Suppressor macrophage (primary cell): ENCODE data around the gene LENG1.
A peak's percentile ranks its signal among the peaks of the same experiment; 100 is the strongest.

Experiments used
- DNase-seq, 4 experiments: peaks; one replicate each; pipeline ENCODE4 v3.0.0-alpha.2; 2020 to 2022

Gene LENG1

DNA sequence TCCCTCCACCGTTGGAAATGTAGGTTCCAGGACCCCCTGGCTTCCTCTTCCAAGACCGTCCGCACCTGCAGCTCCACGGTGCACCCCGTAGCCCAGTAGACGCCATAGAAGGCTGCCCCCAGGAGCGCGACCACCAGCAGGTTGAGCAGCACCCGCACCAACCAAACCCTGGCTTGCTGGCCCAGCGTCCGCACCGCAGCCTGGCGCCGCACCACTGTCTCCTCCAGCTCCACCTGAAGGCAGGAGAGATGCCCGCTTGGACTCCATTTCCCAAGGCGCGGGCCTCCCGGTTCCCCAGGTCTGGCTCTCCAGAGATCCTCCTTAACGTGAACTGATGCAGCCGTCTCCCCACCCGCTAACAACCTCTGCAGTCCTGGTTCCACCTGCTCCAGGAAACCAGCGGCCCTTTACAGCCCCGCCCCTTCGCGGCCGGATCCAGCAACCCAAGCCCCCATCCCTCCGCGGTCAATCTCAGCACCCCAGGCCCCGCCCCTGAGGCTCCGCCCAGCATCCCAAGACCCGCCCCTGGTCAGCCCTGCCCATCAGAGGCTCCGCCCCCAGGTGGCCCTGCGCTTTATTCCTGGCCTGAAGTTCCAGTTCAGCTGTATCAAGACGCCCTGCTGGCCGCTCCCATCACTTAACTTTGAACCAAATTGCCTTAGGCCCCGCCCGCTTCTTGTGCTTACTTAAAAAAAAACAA lies 5.0 kb upstream of the LENG1 start:
- DNase-seq, result peak; percentile 47 to 87 (median 64)

DNA sequence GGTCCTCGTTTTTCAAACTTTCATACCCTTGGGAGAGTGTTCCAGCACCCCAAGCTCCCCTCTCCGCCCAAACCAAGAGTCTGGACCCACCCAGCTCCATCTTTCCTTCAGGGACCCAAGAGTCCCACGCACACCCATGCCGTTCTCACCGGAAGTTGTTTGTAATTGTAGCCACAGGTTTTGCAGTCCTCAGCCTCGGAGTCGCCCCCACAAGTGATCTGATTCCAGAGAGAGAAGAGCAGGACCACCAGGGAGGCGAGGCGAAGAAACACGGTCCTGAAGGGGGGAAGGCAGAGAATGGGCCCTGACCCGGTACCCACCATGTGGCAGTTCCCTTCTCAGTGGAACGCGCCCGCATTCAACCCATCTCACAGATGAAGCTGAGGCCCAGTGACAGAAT lies 3.4 kb upstream of the LENG1 start:
- no peak for DNase-seq

DNA sequence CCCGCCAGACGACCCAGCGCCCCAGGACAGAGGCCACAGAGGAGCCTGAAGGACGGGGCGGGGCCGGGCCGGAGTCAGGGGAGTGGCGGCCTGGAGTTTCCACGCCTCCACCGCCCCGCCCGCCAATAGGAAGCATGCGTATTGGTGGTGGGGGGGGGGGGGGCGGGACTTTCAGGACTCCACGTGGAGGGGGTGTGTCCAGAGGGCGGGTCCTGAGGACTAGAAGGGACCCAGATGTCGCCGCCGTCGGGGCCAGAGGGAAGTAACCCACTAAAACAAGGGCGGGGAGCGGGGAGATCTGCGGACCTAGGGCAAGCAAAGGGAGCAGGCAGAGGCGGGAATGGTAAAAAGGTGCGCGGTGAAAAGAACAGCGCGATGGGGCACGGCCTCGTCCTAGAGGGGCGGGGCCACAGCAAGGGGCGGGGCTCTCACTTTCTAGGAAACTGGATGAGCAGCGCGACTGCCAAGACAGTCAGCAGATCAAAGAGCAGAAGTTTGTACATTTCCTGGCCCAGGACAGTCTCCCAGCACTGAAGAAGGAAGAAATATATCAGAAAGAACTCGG lies 2.8 kb upstream of the LENG1 start:
- peak; percentile 91 to 97 (median 94) for DNase-seq

DNA sequence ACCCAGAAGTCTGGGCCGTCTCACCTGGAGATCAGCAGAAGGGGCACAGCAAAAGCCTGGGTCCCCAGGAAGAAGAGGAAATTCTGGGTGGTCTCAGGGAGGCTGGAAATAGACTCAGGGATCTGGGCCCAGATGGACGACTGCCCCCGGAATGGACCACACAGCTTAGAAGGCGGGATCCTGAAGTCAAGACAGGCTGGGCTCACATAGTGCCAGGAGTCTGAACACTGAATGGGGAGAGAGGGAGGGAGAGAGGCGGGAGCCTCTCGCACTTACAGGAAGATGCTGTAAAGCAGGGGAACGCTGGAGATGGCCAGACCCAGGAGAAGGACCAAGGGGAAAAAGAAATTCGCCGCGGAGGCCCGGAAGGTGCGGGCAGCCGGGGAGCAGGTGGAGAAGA lies 1.3 kb upstream of the LENG1 start:
- DNase-seq, result no peak

DNA sequence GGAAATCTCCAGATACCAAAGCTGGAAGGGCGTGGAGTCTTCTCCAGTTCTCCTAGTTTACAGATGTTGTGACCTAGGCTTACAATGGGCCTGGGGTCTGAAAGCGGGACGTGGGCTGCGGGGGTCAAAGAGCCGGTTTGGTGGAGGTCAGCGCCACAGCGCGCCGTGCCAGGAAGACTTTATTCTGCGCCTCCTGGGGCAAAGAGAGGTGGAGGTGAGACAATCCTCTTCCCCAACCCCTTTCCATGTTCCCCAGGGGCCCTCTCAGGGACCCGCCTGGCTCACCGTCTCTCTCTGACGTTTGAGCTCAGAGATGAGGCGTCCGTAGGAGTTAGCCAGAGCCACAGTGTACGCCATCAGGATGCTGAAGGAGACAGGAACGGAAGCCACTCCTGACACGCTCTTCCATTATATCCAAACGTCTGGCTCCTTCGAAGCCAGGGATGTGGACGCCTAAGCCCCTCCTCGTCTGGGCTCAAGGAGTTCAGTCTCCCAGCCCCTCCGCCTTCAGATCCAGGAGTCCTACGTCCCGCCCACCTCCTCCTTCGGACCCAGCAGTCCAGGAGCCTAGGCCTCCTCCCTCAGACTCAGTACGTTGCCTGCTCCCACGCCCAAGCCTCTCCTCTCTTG lies 776 bp upstream of the LENG1 start:
- DNase-seq, result peak in 3 of 4 experiments; percentile 29 to 39 (median 31)

DNA sequence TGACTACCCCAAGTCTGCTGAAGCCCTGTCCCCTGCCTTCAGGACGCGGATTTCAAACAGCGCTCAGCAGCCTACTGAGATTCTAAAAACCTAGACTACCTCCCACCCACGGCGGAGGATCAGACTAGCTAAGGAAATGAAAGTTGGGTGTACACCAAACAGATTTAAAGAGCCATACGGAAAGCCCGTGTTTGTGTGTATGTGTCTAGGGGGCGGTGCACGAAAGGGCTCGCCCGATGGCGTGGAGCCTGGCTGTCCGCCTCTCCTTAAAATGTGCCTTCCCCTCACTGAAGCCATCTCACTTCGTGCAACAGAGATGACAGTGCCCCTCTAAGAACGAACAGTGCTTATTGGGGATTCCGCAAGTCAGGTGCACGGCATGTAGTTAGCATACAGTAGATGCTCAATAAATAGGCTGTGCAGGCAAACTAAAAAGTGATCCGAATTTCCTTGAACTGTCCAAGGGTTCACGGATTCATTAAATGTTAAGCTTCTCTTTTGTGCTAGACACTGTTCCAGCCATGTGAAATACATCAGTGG lies 639 bp downstream of the LENG1 start:
- peak; percentile 21 to 60 (median 45) for DNase-seq

DNA sequence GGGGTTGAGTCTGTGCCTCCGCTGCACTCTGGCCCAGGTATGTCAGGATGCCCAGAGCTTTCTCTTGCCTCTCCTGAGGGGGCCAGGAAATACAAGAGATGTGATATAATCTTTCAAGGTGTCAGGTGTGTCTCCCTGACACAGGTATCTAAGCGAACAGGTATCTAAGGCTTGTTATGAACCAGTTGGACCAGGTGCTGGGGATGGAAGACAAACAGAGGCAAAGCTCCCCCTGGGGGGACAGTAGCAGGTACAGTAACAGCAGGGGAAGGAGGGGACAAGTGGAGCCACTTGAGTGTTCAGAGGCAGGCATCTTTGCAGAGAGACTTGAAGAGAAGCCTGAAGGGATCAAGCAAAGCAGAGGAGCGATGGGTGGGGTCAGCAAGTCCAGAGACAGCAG lies 2.6 kb downstream of the LENG1 start:
- no peak for DNase-seq

DNA sequence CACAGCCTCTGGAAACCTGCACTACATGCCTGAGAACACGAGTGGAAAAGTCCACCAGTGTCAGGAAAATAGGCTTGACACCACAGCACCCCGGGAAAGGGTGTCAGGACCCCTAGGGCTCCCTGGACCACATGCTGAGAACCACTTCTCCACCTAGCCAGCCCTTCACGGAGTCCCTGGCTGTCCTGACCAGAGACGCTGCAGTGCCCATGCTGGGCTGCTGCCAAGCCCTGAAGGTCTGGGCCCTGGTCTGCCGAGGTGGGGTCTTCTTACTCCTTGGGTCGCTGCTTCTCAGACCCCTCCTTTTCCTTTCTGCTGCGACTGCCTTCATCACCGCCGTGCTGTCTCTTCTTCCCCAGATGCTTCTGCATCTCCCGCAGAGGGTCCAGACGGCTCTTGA lies 3.0 kb downstream of the LENG1 start:
- no peak for DNase-seq

DNA sequence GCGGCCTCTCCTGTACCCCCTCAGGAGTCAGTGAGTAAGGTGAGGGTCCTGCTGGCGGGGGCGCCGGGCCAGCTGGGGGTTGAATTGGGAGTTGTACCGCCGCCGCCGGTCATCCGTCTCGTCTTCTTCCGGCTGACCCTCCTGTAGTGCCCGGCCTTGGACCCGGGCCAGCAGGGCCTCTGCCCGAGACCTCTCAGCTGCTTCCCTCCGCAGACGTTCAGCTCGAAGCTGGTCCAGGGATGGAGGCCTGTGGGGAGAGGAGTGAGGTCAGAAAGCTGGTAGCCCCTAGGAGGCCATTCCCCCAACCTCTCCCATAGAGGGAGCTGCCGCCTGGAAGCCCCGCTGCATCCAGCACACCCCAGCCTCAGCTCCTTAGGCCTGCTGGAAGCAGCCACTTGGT lies 3.8 kb downstream of the LENG1 start:
- no peak for DNase-seq

DNA sequence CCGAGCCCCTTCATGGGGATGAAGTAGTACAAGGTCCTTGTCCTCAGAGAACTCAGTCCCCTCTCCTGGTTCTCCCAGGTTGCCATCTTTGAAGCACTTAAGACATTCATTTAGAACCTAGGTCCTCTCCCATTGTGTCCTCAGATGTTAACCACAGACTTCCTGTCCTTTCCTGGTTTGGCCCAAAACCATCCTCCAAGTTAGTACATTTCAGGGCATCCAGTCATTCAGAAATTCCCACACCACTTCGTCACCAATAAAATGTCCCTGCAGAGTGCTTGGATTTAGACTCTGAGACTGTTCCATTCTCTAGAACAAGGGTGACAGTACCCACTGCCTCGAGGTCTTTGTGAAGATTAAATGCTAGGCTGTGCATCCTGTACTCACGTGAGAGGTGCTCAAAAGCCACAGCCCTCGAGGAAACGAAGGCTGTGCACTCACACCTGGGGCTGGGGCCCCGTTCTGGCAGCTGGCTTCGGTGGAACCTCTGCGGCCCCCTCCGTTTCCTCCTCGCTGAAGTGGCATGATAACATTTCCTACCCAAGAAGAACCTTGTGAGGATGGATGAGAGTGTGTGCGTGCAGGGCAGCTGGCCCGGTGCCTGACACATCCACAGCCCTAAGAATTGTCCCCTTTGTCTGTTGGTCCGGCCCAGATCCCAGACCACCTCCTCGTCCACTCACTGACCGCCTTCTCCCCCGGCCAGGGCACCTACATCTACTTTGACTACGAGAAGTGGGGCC lies 4.7 kb downstream of the LENG1 start:
- DNase-seq, result no peak

DNA sequence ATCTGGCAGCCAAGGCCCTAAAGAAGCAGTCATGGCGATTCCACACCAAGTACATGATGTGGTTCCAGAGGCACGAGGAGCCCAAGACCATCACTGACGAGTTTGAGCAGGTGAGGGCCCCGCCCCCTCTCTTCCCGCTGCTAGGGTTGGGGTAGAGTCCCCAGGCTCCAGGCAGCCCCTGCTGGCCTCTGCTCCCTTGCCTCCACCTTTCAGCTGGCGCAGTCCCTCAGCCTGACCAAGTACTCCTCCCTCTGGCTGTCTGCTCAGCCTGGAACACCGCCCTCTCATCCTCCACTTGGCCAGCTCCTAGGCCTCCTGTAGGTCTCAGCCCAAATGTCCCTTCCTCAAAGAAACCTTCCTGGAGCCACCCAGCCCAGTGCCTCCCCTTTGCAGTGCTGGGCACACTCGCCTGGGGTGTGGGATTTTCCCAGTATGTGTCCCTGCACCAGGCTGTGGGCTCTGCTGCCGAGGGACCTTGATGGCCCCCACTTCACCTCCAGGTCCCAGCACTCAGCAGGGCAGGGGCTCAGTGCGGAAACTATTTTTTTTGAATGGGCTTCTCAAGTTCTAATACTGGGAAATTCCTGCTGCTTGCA lies 5.7 kb downstream of the LENG1 start:
- DNase-seq, result no peak

DNA sequence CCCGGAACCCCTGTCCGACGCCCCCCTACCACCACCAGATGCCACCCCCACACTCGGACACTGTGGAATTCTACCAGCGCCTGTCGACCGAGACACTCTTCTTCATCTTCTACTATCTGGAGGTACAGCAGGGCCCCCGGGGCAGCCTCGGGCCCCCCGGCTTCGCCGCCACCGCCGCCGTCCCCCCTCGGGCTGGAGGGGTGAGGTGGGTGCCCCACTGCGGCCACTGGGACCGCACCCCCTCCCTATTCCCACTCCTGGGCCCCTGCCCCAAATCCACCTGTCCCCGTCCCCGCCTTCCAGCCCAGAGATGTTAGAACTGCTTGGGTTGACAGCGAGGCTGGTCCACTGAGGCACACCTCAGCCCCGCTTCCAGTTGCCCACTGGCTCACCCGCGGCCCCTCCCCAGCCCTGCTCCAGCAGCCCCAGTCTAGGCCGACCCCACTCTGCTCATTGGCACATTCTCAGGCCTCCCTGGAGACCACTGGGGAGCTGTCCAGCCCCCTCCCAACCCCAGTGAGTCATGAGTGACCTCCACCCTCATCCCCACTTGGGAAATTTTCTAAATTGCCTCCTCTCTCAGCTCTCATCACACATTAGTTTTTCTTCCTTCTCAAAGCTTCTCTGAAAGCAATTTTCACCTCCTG lies 6.5 kb downstream of the LENG1 start:
- DNase-seq, result no peak

DNA sequence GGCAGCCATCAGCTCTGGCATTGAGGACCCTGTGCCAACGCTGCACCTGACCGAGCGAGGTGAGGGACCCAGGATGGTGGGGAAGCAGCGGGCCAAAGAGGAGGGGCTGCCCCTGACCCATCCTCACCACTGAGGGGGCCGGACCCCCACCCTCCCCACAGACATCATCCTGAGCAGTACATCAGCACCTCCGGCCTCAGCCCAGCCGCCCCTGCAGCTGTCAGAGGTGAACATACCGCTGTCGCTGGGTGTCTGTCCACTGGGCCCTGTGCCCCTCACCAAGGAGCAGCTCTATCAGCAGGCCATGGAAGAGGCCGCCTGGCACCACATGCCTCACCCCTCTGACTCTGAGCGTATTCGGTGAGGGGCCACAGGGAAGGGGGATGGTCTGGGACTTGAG lies 7.3 kb downstream of the LENG1 start:
- no peak for DNase-seq

DNA sequence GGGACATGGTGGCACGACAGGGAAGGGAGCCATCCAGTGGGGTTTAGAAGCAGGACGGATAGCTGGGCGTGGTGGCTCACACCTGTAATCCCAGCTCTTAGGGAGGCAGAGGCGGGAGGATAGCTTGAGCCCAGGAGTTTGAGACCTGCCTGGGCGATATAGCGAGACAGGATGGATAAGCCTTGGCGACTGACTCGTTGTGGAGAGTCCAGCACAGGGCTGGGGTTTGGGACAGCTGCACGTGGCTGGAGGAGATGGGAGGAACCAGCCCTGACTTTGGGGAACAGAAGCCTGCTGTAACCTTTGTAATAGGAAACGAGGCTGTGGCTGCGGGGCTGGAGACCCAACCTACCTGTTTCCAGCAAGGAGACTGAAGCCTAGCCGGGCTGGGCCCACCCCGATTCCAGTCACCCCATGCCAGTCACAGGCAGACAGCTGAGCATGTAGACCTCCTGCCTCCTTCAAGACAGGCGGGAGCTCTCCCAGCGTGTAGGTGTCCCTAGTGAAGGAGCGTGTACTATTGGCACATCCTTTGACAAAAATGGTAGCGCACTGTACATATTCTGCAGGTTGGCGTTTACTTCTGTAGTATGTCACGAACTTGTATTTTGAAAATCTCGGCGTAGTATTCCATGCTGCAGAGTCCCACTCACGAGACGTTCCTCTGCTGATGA lies 8.0 kb downstream of the LENG1 start:
- no peak for DNase-seq

DNA sequence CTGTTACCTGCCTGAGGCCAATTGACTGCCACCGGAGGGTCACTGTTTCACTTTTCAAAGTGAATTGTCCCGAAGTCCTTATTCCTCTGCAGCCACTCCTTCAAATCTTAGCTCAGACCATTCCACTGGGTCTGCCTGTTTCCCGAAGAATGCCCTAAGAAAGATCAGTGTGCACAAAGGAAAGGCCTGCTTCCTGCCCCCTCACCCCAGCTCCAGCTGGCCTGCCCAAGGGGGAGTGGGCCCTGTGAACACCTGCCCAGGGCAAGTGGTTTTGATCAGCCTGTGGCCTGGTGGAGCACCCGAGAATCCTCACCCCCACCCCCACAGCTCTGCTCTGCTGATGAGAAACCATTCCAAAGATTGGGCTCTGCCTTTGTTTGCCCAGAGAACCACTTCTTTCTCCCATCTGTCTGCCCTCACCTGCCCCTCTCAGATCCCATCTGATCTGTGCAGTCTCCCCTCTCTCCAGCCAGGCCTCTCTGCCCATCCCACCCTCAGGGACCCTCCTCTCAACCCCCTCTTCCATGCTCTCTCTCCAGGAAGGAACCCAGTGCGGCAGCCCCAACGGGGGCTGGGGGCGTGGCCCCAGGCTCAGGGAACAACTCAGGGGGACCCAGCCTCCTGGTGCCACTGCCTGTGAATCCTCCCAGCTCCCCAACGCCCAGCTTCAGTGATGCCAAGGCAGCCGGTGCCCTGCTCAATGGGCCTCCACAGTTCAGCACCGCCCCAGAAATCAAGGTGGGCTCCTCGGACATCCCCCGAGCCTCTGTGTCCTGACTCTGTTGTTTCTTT lies 10.3 kb downstream of the LENG1 start:
- DNase-seq, result no peak

DNA sequence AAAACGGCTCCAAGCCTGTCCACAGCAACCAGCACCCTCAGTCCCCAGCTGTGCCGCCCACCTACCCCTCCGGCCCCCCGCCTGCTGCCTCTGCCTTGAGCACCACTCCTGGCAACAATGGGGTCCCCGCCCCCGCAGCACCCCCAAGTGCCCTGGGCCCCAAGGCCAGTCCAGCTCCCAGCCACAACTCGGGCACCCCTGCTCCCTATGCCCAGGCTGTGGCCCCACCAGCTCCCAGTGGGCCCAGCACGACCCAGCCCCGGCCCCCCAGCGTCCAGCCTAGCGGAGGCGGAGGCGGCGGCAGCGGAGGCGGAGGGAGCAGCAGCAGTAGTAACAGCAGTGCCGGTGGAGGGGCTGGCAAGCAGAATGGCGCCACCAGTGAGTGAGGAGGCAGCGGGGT lies 11.4 kb downstream of the LENG1 start:
- DNase-seq, result no peak

DNA sequence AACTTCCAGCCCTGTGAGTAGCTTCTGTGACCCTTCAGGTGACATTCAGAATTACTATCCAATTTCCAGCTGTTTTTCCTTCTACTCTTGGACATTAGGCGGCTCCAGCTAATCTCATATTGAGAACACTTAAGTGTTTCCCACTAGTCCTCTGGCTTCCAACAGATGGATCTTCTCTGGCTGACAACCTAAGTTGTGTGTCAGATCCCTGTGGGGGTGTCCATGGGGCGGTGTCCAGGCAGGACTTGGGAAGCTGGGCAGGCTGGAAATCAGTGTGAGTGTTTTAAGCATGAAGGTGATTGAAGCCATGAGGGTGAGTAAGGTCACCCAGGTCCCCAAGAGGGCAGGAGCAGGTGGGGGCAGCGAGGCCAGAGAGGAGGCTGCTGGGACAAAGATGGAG lies 11.8 kb downstream of the LENG1 start:
- DNase-seq, result no peak

DNA sequence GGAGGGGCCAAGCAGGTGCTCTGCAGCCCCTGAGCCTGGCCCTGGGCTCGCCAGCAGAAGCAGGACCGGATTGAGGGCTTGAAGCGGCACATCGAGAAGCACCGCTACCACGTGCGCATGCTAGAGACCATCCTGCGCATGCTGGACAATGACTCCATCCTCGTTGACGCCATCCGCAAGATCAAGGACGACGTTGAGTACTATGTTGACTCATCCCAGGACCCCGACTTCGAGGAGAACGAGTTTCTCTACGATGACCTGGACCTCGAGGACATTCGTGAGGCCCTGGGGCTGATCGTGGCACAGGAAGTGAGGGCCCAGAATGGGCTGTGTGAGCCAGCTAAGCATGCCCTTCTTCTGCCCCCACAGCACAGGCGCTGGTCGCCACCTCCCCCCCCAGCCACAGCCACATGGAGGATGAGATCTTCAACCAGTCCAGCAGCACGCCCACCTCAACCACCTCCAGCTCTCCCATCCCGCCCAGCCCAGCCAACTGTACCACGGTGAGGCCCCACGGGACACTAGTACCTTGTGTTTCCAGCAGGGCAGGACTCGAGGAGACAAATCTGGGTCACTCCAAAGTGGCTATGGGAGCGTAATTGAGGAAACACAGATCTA lies 13.9 kb downstream of the LENG1 start:
- DNase-seq, result no peak

DNA sequence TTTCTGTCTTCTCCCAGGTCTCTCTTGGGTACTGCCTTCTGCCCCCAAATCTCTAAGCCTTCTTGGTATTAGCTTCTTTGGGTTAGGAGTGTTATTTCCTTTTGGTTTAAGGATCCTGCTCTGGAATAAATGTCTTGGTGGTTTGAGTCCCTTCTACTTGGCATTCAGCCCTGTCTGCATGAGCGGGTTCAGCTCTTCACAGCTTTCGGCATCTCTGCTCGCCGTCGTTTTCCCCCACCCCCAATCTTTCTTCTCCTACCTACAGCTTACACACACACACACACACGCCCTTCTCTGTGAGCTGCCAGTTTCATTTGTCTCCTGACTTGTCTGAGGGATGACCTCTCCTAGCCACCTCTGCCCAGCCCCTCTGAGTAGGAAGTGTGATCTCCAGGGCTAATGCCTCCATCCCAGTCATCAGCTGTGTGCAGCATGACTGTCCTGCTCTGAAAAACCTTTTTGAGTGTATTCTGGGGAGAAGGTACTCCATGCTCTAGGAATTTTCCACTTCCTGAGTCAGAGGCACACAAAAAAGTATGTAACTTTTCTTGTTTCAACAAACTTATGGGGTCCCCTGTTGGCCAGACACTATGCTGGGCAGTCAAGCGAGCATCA lies 17.2 kb downstream of the LENG1 start:
- DNase-seq, result no peak

DNA sequence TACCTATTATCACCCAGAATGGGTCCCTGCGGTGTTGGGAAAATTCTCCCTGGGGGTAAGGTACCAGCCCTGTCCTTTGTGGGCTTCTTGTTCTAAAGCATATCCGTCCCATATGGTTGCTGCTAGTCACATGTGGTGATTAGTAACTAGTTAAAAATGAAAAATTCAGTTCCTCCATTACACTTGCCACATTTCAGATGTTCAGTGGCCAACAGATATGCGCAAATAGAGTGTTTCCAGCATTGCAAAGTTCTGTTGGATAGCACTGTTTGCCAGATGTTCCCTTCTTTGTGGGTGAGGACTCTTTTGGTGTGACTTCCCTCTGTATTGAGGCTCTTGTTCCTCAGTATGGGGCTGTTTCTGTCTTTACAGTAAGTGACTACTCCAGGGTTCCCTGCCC lies 18.2 kb downstream of the LENG1 start:
- no peak for DNase-seq
